D341Med (cell line): ENCODE results near the gene CATSPER2.
"Not testable (repeated sequence)": the region's sequence is repeated elsewhere in the genome, so short reads cannot be mapped to it uniquely, and the experiment has no call there.

Experiments used
- DNase-seq: peaks from one replicate; pipeline ENCODE4 v3.0.0; 2012; ENCODE audit warnings: low spot score

Gene CATSPER2

GRCh38 chr15:43648649-43649429, at the start of gene CATSPER2:
CATSPER2 (minus strand) TSS chr15:43648844; CDS start chr15:43648061, 783 bp downstream.
- DNase-seq: no peak

- not testable (repeated sequence) for DNase-seq
Observed at GRCh38 chr15:43693148-43694022, 44.7 kb upstream of the CATSPER2 start, which contains the start of gene CKMT1A. CKMT1A (plus strand) TSS chr15:43693859; CDS start chr15:43694051, 192 bp downstream.

GRCh38 chr15:43692679-43693078, 44.0 kb upstream of the CATSPER2 start:
- DNase-seq: not testable (repeated sequence)

GRCh38 chr15:43689604-43690301, 41.1 kb upstream of the CATSPER2 start:
- not testable (repeated sequence) for DNase-seq

GRCh38 chr15:43674175-43674574, 25.5 kb upstream of the CATSPER2 start:
- not testable (repeated sequence) for DNase-seq

- DNase-seq: not testable (repeated sequence)
Observed at GRCh38 chr15:43666177-43666576, 17.5 kb upstream of the CATSPER2 start.

- not testable (repeated sequence) for DNase-seq
Observed at GRCh38 chr15:43663333-43663732, 14.7 kb upstream of the CATSPER2 start.

GRCh38 chr15:43662293-43662692, 13.6 kb upstream of the CATSPER2 start:
- not testable (repeated sequence) for DNase-seq

- DNase-seq: not testable (repeated sequence)
Observed at GRCh38 chr15:43659727-43660126, 11.1 kb upstream of the CATSPER2 start.

GRCh38 chr15:43649430-43649926, 834 bp upstream of the CATSPER2 start:
- DNase-seq: not testable (repeated sequence)

- not testable (repeated sequence) for DNase-seq
Observed at GRCh38 chr15:43638464-43639204, 10.0 kb downstream of the CATSPER2 start.

- DNase-seq: not testable (repeated sequence)
Observed at GRCh38 chr15:43626937-43627336, 21.7 kb downstream of the CATSPER2 start.

GRCh38 chr15:43625106-43625505, 23.5 kb downstream of the CATSPER2 start:
- no peak for DNase-seq

GRCh38 chr15:43622068-43622799, 26.4 kb downstream of the CATSPER2 start:
- not testable (repeated sequence) for DNase-seq

- DNase-seq: not testable (repeated sequence)
Observed at GRCh38 chr15:43618700-43619099, 29.9 kb downstream of the CATSPER2 start, which contains the start of gene STRC. STRC (minus strand) TSS chr15:43618800; CDS start chr15:43618722, 78 bp downstream.

GRCh38 chr15:43617750-43618149, 30.9 kb downstream of the CATSPER2 start:
- not testable (repeated sequence) for DNase-seq

- peak; percentile 64 for DNase-seq
Observed at GRCh38 chr15:43602233-43602632, 46.4 kb downstream of the CATSPER2 start.

GRCh38 chr15:43600200-43600599, 48.4 kb downstream of the CATSPER2 start:
- DNase-seq: not testable (repeated sequence)

GRCh38 chr15:43599131-43599530, 49.5 kb downstream of the CATSPER2 start:
- DNase-seq: not testable (repeated sequence)
